Measurements from ENCODE around the gene PCDH8.

- TF ChIP-seq CTCF (conservative IDR thresholded peaks at IDR 0.05; ENCODE audit: low read length): no peak
- no peak for TF ChIP-seq EZH2phosphoT487 (IDR thresholded peaks at IDR 0.05; ENCODE audit: borderline replicate concordance)
Observed at GRCh38 chr13:52852444-52852843, 4.0 kb upstream of the PCDH8 start.

Measured in Loucy (cell line).